Adrenal gland (tissue), 12 donors: ENCODE data around the gene RELT. TPM values are rescaled to one million over a fixed set of nuclear protein-coding genes. Genes with fewer than 3 reads are reported as not detected.
A peak's percentile ranks its signal among the peaks of the same experiment; 100 is the strongest.

Experiments
- DNase-seq, 7 donors: peaks; one replicate each; pipeline ENCODE4 v3.0.0-alpha.2; 2019 to 2020
- H3K27ac ChIP-seq, 5 donors: fragments of 200-600 bp; sonication (generic) in 4 of 5; 1 replicate in 3 of 5; 2 replicates in 2 of 5; pipeline versions ENCODE4 v1.5.1 to v1.8.0; 2016 to 2020; ENCODE audit warnings: mild to moderate bottlenecking in 1 of 5
- H3K27me3 ChIP-seq: fragments of 200-600 bp; 2 replicates; pipeline ENCODE4 v1.8.0; 2021
- H3K36me3 ChIP-seq, 2 donors: fragments of 200-600 bp; replicated peaks in 1 of 2; 1 replicate in 1 of 2; 2 replicates in 1 of 2; pipeline versions ENCODE4 v1.5.1 to v1.8.0; 2018 to 2022
- H3K4me1 ChIP-seq, 2 donors: fragments of 200-600 bp; replicated peaks in 1 of 2; 1 replicate in 1 of 2; 2 replicates in 1 of 2; pipeline versions ENCODE4 v1.5.1 to v1.8.0; 2018 to 2021
- H3K4me3 ChIP-seq, 4 donors: fragments of 200-600 bp; sonication (generic) in 3 of 4; one replicate each; pipeline ENCODE4 v1.5.1; 2016 to 2018
- H3K9me3 ChIP-seq, 3 donors: fragments of 200-600 bp; sonication (generic) in 1 of 3; replicated peaks in 1 of 3; 1 replicate in 2 of 3; 2 replicates in 1 of 3; pipeline versions ENCODE4 v1.5.1 to v1.8.0; 2016 to 2021
- CTCF ChIP-seq, 6 experiments: fragments of 450-650 bp in 4 of 6; fragments of 200-600 bp in 2 of 6; sonication (generic) in 1 of 6; IDR thresholded peaks; 1 replicate in 5 of 6; 2 replicates in 1 of 6; pipeline versions ENCODE4 v1.5.1 to v1.8.0; 2016 to 2021; ENCODE audit warnings: antibody characterized with exemption in 6 of 6, mild to moderate bottlenecking in 2 of 6, moderate library complexity in 1 of 6
- POLR2A ChIP-seq, 2 donors: fragments of 450-650 bp; IDR thresholded peaks; one replicate each; pipeline ENCODE4 v1.6.1; 2017; ENCODE audit warnings: antibody characterized with exemption in 2 of 2, mild to moderate bottlenecking in 2 of 2, moderate library complexity in 1 of 2
- WGBS, 4 donors: extraction: QIAGEN DNeasy Blood & Tissue Kit in 2 of 4; methylation state at CpG; one replicate each; pipeline versions ENCODE4 v1.1.5 to v1.1.7; 2013 to 2017; 5-methylcytosine and 5-hydroxymethylcytosine counted together
- intact Hi-C, 2 donors: fragments of 100-400 bp; cut with DNase I; formaldehyde crosslinking; loops; one replicate each; pipeline versions ENCODE4 v1.14.1 to v1.15.0; 2022 to 2023
- polyA plus RNA-seq, 3 donors: library from polyadenylated mRNA; stranded (reverse); fragments of 200-250 nt in 2 of 3; fragments of 350-450 nt in 1 of 3; fragmentation: Illumina TruSeq in 1 of 3; extraction: RNeasy Lipid Tissue Mini Kit (QIAGEN cat#74804) in 1 of 3; gene quantifications; one replicate each; pipeline ENCODE4 v1.2.3, GENCODE V29; 2013 to 2014
- total RNA-seq, 9 donors: library from RNA; depleted of rRNA in 4 of 9; stranded (reverse); fragments of >200 nt in 4 of 9; fragments of 120-200 nt in 1 of 9; fragmentation: NEBNext Ultra II Directional in 1 of 9; extraction: Animal tissue kit (Norgen Biotek cat#: 25700) in 1 of 9; gene quantifications; one replicate each; pipeline versions ENCODE4 v1.1.0 to v1.2.4, GENCODE V29; 2013 to 2023
- donor health status: healthy with polysubstance abuse.
- donor health status: Bipolar disorder and iron deficiency.
- donor health status: DM: yes; HTN: yes; CAD: no.
- donor health status: DM: no; HTN: no; CAD: no.
- donor health status: DM: no; HTN: no; CAD: no.
- donor health status: DM: yes; HTN: yes; CAD: no.

RELT gene
- total and polyA plus RNA-seq, 12 donors = 0.73 to 8.7 (median 5.2) TPM

GRCh38 chr11:73380331-73380730 lies 4.1 kb downstream of the RELT start:
- WGBS, 4 donors = 50 to 89% (median 81%) methylated on average over 2 to 7 of the region's 7 CpGs
- H3K36me3 ChIP-seq = no peaks in the 10 kb centered on the region
- no peaks in the 10 kb centered on the region for H3K27me3 ChIP-seq
- intact Hi-C loops = no loop called here
- peak in 1 of 7 donors; percentile 12 for DNase-seq
- H3K4me1 ChIP-seq = peaks cover 5 to 27% of the 10 kb centered on the region in 2 donors
- H3K9me3 ChIP-seq = no peaks in the 10 kb centered on the region
- TF ChIP-seq CTCF (IDR thresholded peaks at IDR 0.05) (no peak), POLR2A (IDR thresholded peaks at IDR 0.05) (no peak)
- peak overlapping the region in 1 of 5 donors; percentile 49 for H3K27ac ChIP-seq
- no peak overlapping the region for H3K4me3 ChIP-seq

GRCh38 chr11:73380897-73381410 lies 4.8 kb downstream of the RELT start:
- WGBS, 4 donors = 89 to 100% (median 91%) methylated on average over 1 to 4 of the region's 4 CpGs
- Histone ChIP-seq H3K4me3 (no peak overlapping the region), H3K9me3 (no peaks in the 10 kb centered on the region), H3K4me1 (peaks cover 5 to 30% of the 10 kb centered on the region in 2 donors), H3K36me3 (no peaks in the 10 kb centered on the region), H3K27ac (peak overlapping the region in 1 of 5 donors; percentile 22), H3K27me3 (no peaks in the 10 kb centered on the region)
- TF ChIP-seq POLR2A (IDR thresholded peaks at IDR 0.05) = no peak
- TF ChIP-seq CTCF (IDR thresholded peaks at IDR 0.05) = no peak
- DNase-seq = no peak
- intact Hi-C loops = no loop called here

GRCh38 chr11:73381589-73381988 lies 5.4 kb downstream of the RELT start:
- WGBS, 4 donors = 66 to 100% (median 86%) methylated on average over 1 to 6 of the region's 6 CpGs
- DNase-seq = no peak
- H3K36me3 ChIP-seq = no peaks in the 10 kb centered on the region
- no peaks in the 10 kb centered on the region for H3K27me3 ChIP-seq
- intact Hi-C loops = no loop called here
- H3K4me3 ChIP-seq = no peak overlapping the region
- H3K9me3 ChIP-seq = no peaks in the 10 kb centered on the region
- peak overlapping the region in 1 of 5 donors; percentile 22 for H3K27ac ChIP-seq
- TF ChIP-seq POLR2A (IDR thresholded peaks at IDR 0.05) (no peak), CTCF (IDR thresholded peaks at IDR 0.05) (no peak)
- H3K4me1 ChIP-seq = peaks cover 4 to 30% of the 10 kb centered on the region in 2 donors

- WGBS, 4 donors = 95 to 100% (median 98%) methylated on average over 1 to 7 of the region's 7 CpGs
- DNase-seq = no peak
Observed at GRCh38 chr11:73382183-73382582, 6.0 kb downstream of the RELT start.

More at GRCh38 chr11:73382183-73382582, 6.0 kb downstream of the RELT start:
- TF ChIP-seq CTCF (IDR thresholded peaks at IDR 0.05) = no peak
- no peak for TF ChIP-seq POLR2A (IDR thresholded peaks at IDR 0.05)
- H3K27me3 ChIP-seq = no peaks in the 10 kb centered on the region
- no peak overlapping the region for H3K27ac ChIP-seq
- no peaks in the 10 kb centered on the region for H3K9me3 ChIP-seq
- H3K36me3 ChIP-seq = no peaks in the 10 kb centered on the region
- no peak overlapping the region for H3K4me3 ChIP-seq
- intact Hi-C loops = no loop called here
- H3K4me1 ChIP-seq = peaks cover 0 to 30% of the 10 kb centered on the region in 2 donors
